K562 (cell line): ENCODE measurements around the gene NQO2. TPM values are rescaled to one million over a fixed set of nuclear protein-coding genes. Genes with fewer than 3 reads are reported as not detected.

Experiments
- MGA ChIP-seq: fragments of 450-650 bp; IDR thresholded peaks from 2 replicates; pipeline ENCODE4 v1.6.1; 2016; ENCODE audit warnings: mild to moderate bottlenecking, moderate library complexity
- MLX ChIP-seq, 2 experiments: fragments of 450-650 bp in 1 of 2; sonication (generic) in 1 of 2; formaldehyde crosslinking; conservative IDR thresholded peaks; 2 replicates each; pipeline versions ENCODE4 v1.4.0 to v1.8.1; 2020 to 2022; ENCODE audit warnings: mild to moderate bottlenecking in 1 of 2, missing genetic modification reagents in 1 of 2
- ZNF165 ChIP-seq: fragments of 250-450 bp; sonication (Bioruptor Pico); IDR thresholded peaks from 2 replicates; pipeline ENCODE4 v1.4.0; 2020; ENCODE audit warnings: borderline replicate concordance
- polyA plus RNA-seq, 8 experiments: library from polyadenylated mRNA; depleted of rRNA in 4 of 8; stranded (reverse) in 5 of 8; unstranded in 3 of 8; fragments of >200 nt; fragmentation: Nextera tagmentation in 2 of 8; fragmentation: Illumina TruSeq in 1 of 8; extraction: Ambion mirVana in 2 of 8; extraction: Trizol in 1 of 8; gene quantifications; 2 replicates each; pipeline versions ENCODE4 v1.2.1 to v1.2.3, GENCODE V29; 2011 to 2014; ENCODE audit warnings: inconsistent platforms in 1 of 8, missing spikeins in 1 of 8
- total RNA-seq, 7 experiments: library from RNA; depleted of rRNA in 6 of 7; stranded (reverse); fragments of >200 nt in 6 of 7; fragmentation: Illumina TruSeq in 2 of 7; extraction: Trizol in 2 of 7; gene quantifications; 2 replicates each; pipeline versions ENCODE4 v1.2.1 to v1.2.3, GENCODE V29; 2011 to 2021; ENCODE audit warnings: low replicate concordance in 1 of 7
- TF ChIP-seq, protein P1 (sequence below), 2 experiments: fragments of 450-650 bp; formaldehyde crosslinking in 1 of 2; IDR thresholded peaks; 2 replicates each; pipeline versions ENCODE4 v1.4.0 to v1.6.1; 2014 to 2020; ENCODE audit warnings: mild to moderate bottlenecking in 2 of 2, borderline replicate concordance in 1 of 2, low read depth in 1 of 2

The NQO2 gene
- total and polyA plus RNA-seq, 9 of the 15 experiments (the other 6 are each of a cell fraction or from before 2014, with no cell fraction given), result 54.6 to 214 (median 116) TPM

- TF ChIP-seq, protein P1, sequence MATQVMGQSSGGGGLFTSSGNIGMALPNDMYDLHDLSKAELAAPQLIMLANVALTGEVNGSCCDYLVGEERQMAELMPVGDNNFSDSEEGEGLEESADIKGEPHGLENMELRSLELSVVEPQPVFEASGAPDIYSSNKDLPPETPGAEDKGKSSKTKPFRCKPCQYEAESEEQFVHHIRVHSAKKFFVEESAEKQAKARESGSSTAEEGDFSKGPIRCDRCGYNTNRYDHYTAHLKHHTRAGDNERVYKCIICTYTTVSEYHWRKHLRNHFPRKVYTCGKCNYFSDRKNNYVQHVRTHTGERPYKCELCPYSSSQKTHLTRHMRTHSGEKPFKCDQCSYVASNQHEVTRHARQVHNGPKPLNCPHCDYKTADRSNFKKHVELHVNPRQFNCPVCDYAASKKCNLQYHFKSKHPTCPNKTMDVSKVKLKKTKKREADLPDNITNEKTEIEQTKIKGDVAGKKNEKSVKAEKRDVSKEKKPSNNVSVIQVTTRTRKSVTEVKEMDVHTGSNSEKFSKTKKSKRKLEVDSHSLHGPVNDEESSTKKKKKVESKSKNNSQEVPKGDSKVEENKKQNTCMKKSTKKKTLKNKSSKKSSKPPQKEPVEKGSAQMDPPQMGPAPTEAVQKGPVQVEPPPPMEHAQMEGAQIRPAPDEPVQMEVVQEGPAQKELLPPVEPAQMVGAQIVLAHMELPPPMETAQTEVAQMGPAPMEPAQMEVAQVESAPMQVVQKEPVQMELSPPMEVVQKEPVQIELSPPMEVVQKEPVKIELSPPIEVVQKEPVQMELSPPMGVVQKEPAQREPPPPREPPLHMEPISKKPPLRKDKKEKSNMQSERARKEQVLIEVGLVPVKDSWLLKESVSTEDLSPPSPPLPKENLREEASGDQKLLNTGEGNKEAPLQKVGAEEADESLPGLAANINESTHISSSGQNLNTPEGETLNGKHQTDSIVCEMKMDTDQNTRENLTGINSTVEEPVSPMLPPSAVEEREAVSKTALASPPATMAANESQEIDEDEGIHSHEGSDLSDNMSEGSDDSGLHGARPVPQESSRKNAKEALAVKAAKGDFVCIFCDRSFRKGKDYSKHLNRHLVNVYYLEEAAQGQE (IDR thresholded peaks at IDR 0.05; ENCODE audit: borderline replicate concordance), result no peak
- TF ChIP-seq, protein P1 (CRISPR knock-in tag; IDR thresholded peaks at IDR 0.05; ENCODE audit: low read depth), result peak; percentile 74; the same call in 1 of the 2 replicates
- TF ChIP-seq MGA (no peak; the same call in none of the 2 replicates), MLX (CRISPR knock-in tag; conservative IDR thresholded peaks at IDR 0.05) (no peak), ZNF165 (CRISPR knock-in tag) (no peak)
These were observed at the start of gene NQO2 (continued) for GRCh38 chr6:2999618-3000557.
